B cell (primary cell): ENCODE measurements around the gene GALR1. TPM values are rescaled to one million over a fixed set of nuclear protein-coding genes. Genes with fewer than 3 reads are reported as not detected.
"Not testable (repeated sequence)": the region's sequence is repeated elsewhere in the genome, so short reads cannot be mapped to it uniquely, and the experiment has no call there.

ENCODE experiments used
- ATAC-seq: fragments of 200-7000 bp; cut with Tn5 transposase; one replicate; pipeline ENCODE4 v1.10.0; 2021; ENCODE audit warnings: low read depth, mild to moderate bottlenecking, moderate number of reproducible peaks, moderate library complexity
- CTCF ChIA-PET: fragments of 350-600 bp; sonication (Branson Sonifier 250); formaldehyde crosslinking; loops from one replicate; lab custom pipeline; 2021; ENCODE audit warnings: antibody characterized with exemption, inconsistent platforms; lab: Charles Lee
- POLR2A ChIA-PET: fragments of 350-600 bp; sonication (Branson Sonifier 250); formaldehyde crosslinking; loops from one replicate; lab custom pipeline; 2021; ENCODE audit warnings: antibody characterized with exemption; lab: Charles Lee
- DNase-seq: peaks from one replicate; pipeline ENCODE4 v3.0.0; 2013
- H2AFZ ChIP-seq: 2 replicates; pipeline ENCODE4 v1.6.1; 2012; ENCODE audit warnings: mild to moderate bottlenecking, low read depth, low read length; ENCODE audit not compliant: insufficient read depth, poor library complexity, severe bottlenecking
- H3K27ac ChIP-seq, 2 donors: 1 replicate in 1 of 2; 2 replicates in 1 of 2; pipeline ENCODE4 v1.5.1; 2012 to 2013; ENCODE audit warnings: low read length in 2 of 2, mild to moderate bottlenecking in 2 of 2, moderate library complexity in 1 of 2
- H3K27me3 ChIP-seq, 4 experiments: fragments of 200-600 bp in 1 of 4; sonication (generic) in 1 of 4; replicated peaks in 1 of 4; 1 replicate in 2 of 4; 2 replicates in 2 of 4; pipeline versions ENCODE4 v1.6.1 to v1.7.0; 2013 to 2016; ENCODE audit warnings: low read length in 3 of 4, mild to moderate bottlenecking in 2 of 4, mixed read lengths in 1 of 4, moderate library complexity in 1 of 4; ENCODE audit not compliant: insufficient read depth in 4 of 4, control insufficient read depth in 3 of 4; ENCODE audit errors: control extremely low read depth in 1 of 4
- H3K36me3 ChIP-seq, 2 experiments: replicated peaks in 1 of 2; 1 replicate in 1 of 2; 2 replicates in 1 of 2; pipeline versions ENCODE4 v1.6.1 to v1.7.1; 2013; ENCODE audit warnings: low read length in 1 of 2; ENCODE audit not compliant: insufficient read depth in 2 of 2, control insufficient read depth in 1 of 2; ENCODE audit errors: control extremely low read depth in 1 of 2, extremely low read depth in 1 of 2
- H3K4me1 ChIP-seq, 2 donors: fragments of 200-600 bp in 1 of 2; sonication (generic) in 1 of 2; 1 replicate in 1 of 2; 2 replicates in 1 of 2; pipeline versions ENCODE4 v1.5.1 to v1.6.1; 2013 to 2017; ENCODE audit warnings: low read length in 2 of 2; ENCODE audit not compliant: control insufficient read depth in 2 of 2, insufficient read depth in 2 of 2
- H3K4me2 ChIP-seq: replicated peaks from 2 replicates; pipeline ENCODE3; 2012; ENCODE audit warnings: mild to moderate bottlenecking, low read depth, low read length; ENCODE audit not compliant: poor library complexity, severe bottlenecking
- H3K4me3 ChIP-seq, 5 experiments: fragments of 200-600 bp in 1 of 5; sonication (generic) in 1 of 5; 1 replicate in 3 of 5; 2 replicates in 2 of 5; pipeline versions ENCODE4 v1.5.1 to v1.7.0; 2011 to 2016; ENCODE audit warnings: low read length in 4 of 5, mild to moderate bottlenecking in 4 of 5, low read depth in 2 of 5, control low read depth in 1 of 5, moderate library complexity in 1 of 5; ENCODE audit not compliant: insufficient read depth in 1 of 5; ENCODE audit errors: control extremely low read depth in 1 of 5, extremely low read depth in 1 of 5
- H3K79me2 ChIP-seq: fragments of 200-600 bp; sonication (generic); one replicate; pipeline ENCODE4 v1.6.0; 2016; ENCODE audit warnings: low read length; ENCODE audit not compliant: control insufficient read depth, insufficient read depth
- H3K9ac ChIP-seq: fragments of 200-600 bp; sonication (generic); 2 replicates; pipeline ENCODE4 v1.6.1; 2017; ENCODE audit warnings: mild to moderate bottlenecking, low read length, moderate library complexity
- H3K9me3 ChIP-seq, 3 donors: one replicate each; pipeline versions ENCODE4 v1.6.1 to v1.7.1; 2013; ENCODE audit warnings: low read length in 2 of 3; ENCODE audit not compliant: control insufficient read depth in 2 of 3, insufficient read depth in 1 of 3; ENCODE audit errors: control extremely low read depth in 1 of 3
- H4K20me1 ChIP-seq: 2 replicates; pipeline ENCODE4 v1.6.0; 2012; ENCODE audit warnings: mild to moderate bottlenecking, low read length; ENCODE audit not compliant: insufficient read depth, control insufficient read depth, poor library complexity, severe bottlenecking
- H3K27ac Mint-ChIP-seq: one replicate; pipeline ENCODE4 v1.8.0; 2021; ENCODE audit warnings: mixed read lengths
- H3K27me3 Mint-ChIP-seq: one replicate; pipeline ENCODE4 v1.8.0; 2021; ENCODE audit warnings: mixed read lengths
- H3K4me1 Mint-ChIP-seq: one replicate; pipeline ENCODE4 v1.8.0; 2021; ENCODE audit warnings: mixed read lengths
- H3K4me3 Mint-ChIP-seq: one replicate; pipeline ENCODE4 v1.8.0; 2021; ENCODE audit warnings: mixed read lengths
- H3K9me3 Mint-ChIP-seq: one replicate; pipeline ENCODE4 v1.8.0; 2022; ENCODE audit warnings: mixed read lengths; ENCODE audit not compliant: insufficient read depth
- EZH2 ChIP-seq: IDR thresholded peaks from 2 replicates; pipeline ENCODE4 v1.6.1; 2012; ENCODE audit warnings: borderline replicate concordance, low read depth, mild to moderate bottlenecking, moderate library complexity, low read length; ENCODE audit not compliant: insufficient read depth, poor library complexity, severe bottlenecking
- WGBS: methylation state at CpG from one replicate; pipeline ENCODE4 v1.1.5; 2013; ENCODE audit warnings: missing lambda C conversion rate; ENCODE audit not compliant: insufficient coverage; 5-methylcytosine and 5-hydroxymethylcytosine counted together
- intact Hi-C: fragments of 100-400 bp; cut with micrococcal nuclease; formaldehyde crosslinking; loops from one replicate; pipeline ENCODE4 v1.10.0; 2022
- polyA plus RNA-seq: library from polyadenylated mRNA; depleted of rRNA; stranded (reverse); fragments of >200 nt; gene quantifications from 2 replicates; pipeline ENCODE4 v1.2.3, GENCODE V29; 2012
- total RNA-seq, 2 donors: library from RNA; stranded (reverse); fragments of 120-200 nt in 1 of 2; gene quantifications; 1 replicate in 1 of 2; 2 replicates in 1 of 2; pipeline versions ENCODE4 v1.2.3 to v1.2.4, GENCODE V29; 2013 to 2022
- TF ChIP-seq, protein P1 (sequence below): fragments of 200-600 bp; IDR thresholded peaks from one replicate; pipeline ENCODE4 v1.8.0; 2022; ENCODE audit warnings: antibody characterized with exemption, mild to moderate bottlenecking

GALR1 gene
- total and polyA plus RNA-seq, 2 donors (not counting 1 experiment from before 2014, with no cell fraction given) = not detected

DNA sequence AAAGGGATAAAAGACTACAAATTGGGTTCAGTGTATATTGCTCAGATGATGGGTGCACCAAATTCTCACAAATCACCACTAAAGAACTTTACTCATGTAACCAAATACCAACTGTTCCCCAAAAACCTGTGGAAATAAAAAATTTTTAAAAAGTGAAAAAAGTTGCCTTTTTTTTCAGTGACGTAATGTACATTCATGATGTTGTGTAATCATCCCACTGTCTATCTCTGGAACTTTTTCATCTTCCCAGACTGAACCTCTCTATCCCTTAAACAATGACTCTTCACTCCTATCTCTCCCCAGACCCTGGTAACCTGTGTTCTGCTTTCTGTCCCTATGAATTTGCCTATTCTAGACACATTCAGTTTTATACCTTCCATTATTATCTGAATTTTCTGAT lies 19.0 kb upstream of the GALR1 start:
- DNase-seq (no peak), ATAC-seq (no peak)
- H3K9me3 Mint-ChIP-seq = peaks cover 2% of the 10 kb centered on the region
- H3K4me1 ChIP-seq = no peaks in the 10 kb centered on the region
- H3K27me3 Mint-ChIP-seq = peaks cover 50% of the 10 kb centered on the region
- no peaks in the 10 kb centered on the region for H3K4me1 Mint-ChIP-seq
- ChIA-PET CTCF (no interaction called here), POLR2A (no interaction called here)
- H3K27me3 ChIP-seq = peaks cover 0 to 15% (median 3%) of the 10 kb centered on the region in 4 experiments
- H3K4me3 Mint-ChIP-seq = no peak overlapping the region
- intact Hi-C loops = no loop called here
- no peaks in the 10 kb centered on the region for H4K20me1 ChIP-seq
- no peak overlapping the region for H3K4me3 ChIP-seq
- no peak overlapping the region for H3K27ac Mint-ChIP-seq
- TF ChIP-seq EZH2 = no peak
- TF ChIP-seq, protein P1, sequence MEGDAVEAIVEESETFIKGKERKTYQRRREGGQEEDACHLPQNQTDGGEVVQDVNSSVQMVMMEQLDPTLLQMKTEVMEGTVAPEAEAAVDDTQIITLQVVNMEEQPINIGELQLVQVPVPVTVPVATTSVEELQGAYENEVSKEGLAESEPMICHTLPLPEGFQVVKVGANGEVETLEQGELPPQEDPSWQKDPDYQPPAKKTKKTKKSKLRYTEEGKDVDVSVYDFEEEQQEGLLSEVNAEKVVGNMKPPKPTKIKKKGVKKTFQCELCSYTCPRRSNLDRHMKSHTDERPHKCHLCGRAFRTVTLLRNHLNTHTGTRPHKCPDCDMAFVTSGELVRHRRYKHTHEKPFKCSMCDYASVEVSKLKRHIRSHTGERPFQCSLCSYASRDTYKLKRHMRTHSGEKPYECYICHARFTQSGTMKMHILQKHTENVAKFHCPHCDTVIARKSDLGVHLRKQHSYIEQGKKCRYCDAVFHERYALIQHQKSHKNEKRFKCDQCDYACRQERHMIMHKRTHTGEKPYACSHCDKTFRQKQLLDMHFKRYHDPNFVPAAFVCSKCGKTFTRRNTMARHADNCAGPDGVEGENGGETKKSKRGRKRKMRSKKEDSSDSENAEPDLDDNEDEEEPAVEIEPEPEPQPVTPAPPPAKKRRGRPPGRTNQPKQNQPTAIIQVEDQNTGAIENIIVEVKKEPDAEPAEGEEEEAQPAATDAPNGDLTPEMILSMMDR = no peak
- H3K36me3 ChIP-seq = no peaks in the 10 kb centered on the region
- no peak overlapping the region for H3K4me2 ChIP-seq
- H3K27ac ChIP-seq = no peak overlapping the region
- no peak overlapping the region for H3K9ac ChIP-seq
- H3K9me3 ChIP-seq = peaks cover 0 to 3% (median 1%) of the 10 kb centered on the region in 3 donors
- WGBS = no CpG with 5 or more reads among the region's 1 CpG
- H2AFZ ChIP-seq = no peak overlapping the region
- no peaks in the 10 kb centered on the region for H3K79me2 ChIP-seq

GRCh38 chr18:77234504-77235365 lies 14.9 kb upstream of the GALR1 start:
- peaks cover 39% of the 10 kb centered on the region for H3K27me3 Mint-ChIP-seq
- TF ChIP-seq, protein P1 = no peak
- TF ChIP-seq EZH2 = no peak
- no peak overlapping the region for H3K27ac Mint-ChIP-seq
- ATAC-seq = no peak
- DNase-seq = no peak
- intact Hi-C loops = no loop called here
- Histone ChIP-seq H3K4me2 (no peak overlapping the region), H4K20me1 (no peaks in the 10 kb centered on the region), H3K27me3 (peaks cover 0 to 13% (median 2%) of the 10 kb centered on the region in 4 experiments), H3K36me3 (no peaks in the 10 kb centered on the region), H3K4me1 (no peaks in the 10 kb centered on the region), H3K27ac (no peak overlapping the region), H3K79me2 (no peaks in the 10 kb centered on the region), H2AFZ (no peak overlapping the region), H3K9ac (no peak overlapping the region), H3K9me3 (peaks cover 1 to 21% (median 14%) of the 10 kb centered on the region in 3 donors), H3K4me3 (no peak overlapping the region)
- H3K4me1 Mint-ChIP-seq = no peaks in the 10 kb centered on the region
- ChIA-PET CTCF (no interaction called here), POLR2A (no interaction called here)
- no peak overlapping the region for H3K4me3 Mint-ChIP-seq
- 92% methylated on average over 11 of the region's 16 CpGs for WGBS
- H3K9me3 Mint-ChIP-seq = peaks cover 10% of the 10 kb centered on the region

DNA sequence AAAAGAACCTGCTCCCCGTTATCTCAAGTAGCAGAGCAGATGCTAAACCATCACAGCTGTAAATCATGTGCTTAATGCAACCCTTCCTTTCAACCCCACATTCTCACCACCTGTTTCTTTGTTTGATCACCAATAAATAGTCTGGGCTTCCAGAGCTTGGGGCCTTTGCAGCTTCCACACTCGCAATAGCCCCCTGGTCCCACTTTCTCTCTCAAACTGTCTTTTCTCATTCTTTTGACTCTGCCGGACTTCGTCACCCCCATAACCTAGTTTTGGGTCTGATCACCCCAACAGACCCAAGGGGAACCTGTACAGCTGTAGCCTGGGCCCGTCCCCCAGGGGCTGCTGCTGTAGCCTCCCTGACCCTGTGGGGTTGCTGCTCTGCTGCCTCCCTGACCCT lies 10.4 kb upstream of the GALR1 start:
- H3K4me1 Mint-ChIP-seq, H3K4me3 ChIP-seq, H3K4me2 ChIP-seq, H3K27me3 ChIP-seq, ATAC-seq, H3K9ac ChIP-seq, H2AFZ ChIP-seq, CTCF ChIA-PET, H3K4me3 Mint-ChIP-seq, H4K20me1 ChIP-seq, DNase-seq, H3K4me1 ChIP-seq, H3K27ac Mint-ChIP-seq, H3K79me2 ChIP-seq, POLR2A ChIA-PET, H3K36me3 ChIP-seq, intact Hi-C loops, H3K27ac ChIP-seq: not testable (repeated sequence)
- Mint-ChIP-seq H3K9me3 (peaks cover 11% of the 10 kb centered on the region), H3K27me3 (peaks cover 28% of the 10 kb centered on the region)
- peaks cover 0 to 30% (median 16%) of the 10 kb centered on the region in 3 donors for H3K9me3 ChIP-seq
- WGBS = 96% methylated on average over 5 of the region's 5 CpGs
